ENCODE data around the gene COX5A.
"Not testable (repeated sequence)": the region's sequence is repeated elsewhere in the genome, so short reads cannot be mapped to it uniquely, and the experiment has no call there.

- TF ChIP-seq POLR2AphosphoS5 (IDR thresholded peaks at IDR 0.05; ENCODE audit: borderline replicate concordance, low read depth, low read length); EZH2 (IDR thresholded peaks at IDR 0.05); FOXP2 (optimal IDR thresholded peaks at IDR 0.05; ENCODE audit: control extremely low read depth, extremely low read length, insufficient read depth): not testable (repeated sequence)
These were observed 43.5 kb downstream of the COX5A start for GRCh38 chr15:74894383-74894782.

Data from SK-N-MC (cell line).